GM18508 (cell line): ENCODE data around the gene PDXP.

Experiments
- ATAC-seq: cut with Tn5 transposase; IDR thresholded peaks from one replicate; pipeline ENCODE4 v1.9.1; 2021; ENCODE audit warnings: moderate number of reproducible peaks; ENCODE audit not compliant: insufficient read depth, unreplicated experiment

Gene PDXP

GRCh38 chr22:37672206-37672919 is 13.8 kb downstream of the PDXP start:
- no peak for ATAC-seq

- ATAC-seq: no peak
Observed at GRCh38 chr22:37672920-37673455, 14.5 kb downstream of the PDXP start.

- ATAC-seq: no peak
Observed at GRCh38 chr22:37674248-37674647, 15.7 kb downstream of the PDXP start.

- ATAC-seq: no peak
Observed at GRCh38 chr22:37674951-37675929, 16.7 kb downstream of the PDXP start, which contains the start of gene LGALS1. LGALS1 (plus strand) TSS chr22:37675636; CDS start chr22:37675703, 67 bp downstream.

- ATAC-seq: no peak
Observed at GRCh38 chr22:37675930-37676735, 17.6 kb downstream of the PDXP start.

- no peak for ATAC-seq
Observed at GRCh38 chr22:37676736-37677492, 18.4 kb downstream of the PDXP start.

GRCh38 chr22:37677493-37677974 is 19.0 kb downstream of the PDXP start:
- ATAC-seq: no peak

GRCh38 chr22:37678372-37678771 is 19.8 kb downstream of the PDXP start:
- ATAC-seq: no peak

- ATAC-seq: no peak
Observed at GRCh38 chr22:37679670-37680069, 21.1 kb downstream of the PDXP start.

- ATAC-seq: no peak
Observed at GRCh38 chr22:37680191-37680851, 21.8 kb downstream of the PDXP start.

GRCh38 chr22:37681001-37681424 is 22.5 kb downstream of the PDXP start:
- ATAC-seq: no peak

GRCh38 chr22:37681556-37682049 is 23.1 kb downstream of the PDXP start:
- ATAC-seq: no peak

- no peak for ATAC-seq
Observed at GRCh38 chr22:37684803-37685615, 26.5 kb downstream of the PDXP start.

- ATAC-seq: no peak
Observed at GRCh38 chr22:37686002-37686982, 27.8 kb downstream of the PDXP start, which contains the start of gene NOL12. NOL12 (plus strand) TSS chr22:37686343; CDS start chr22:37686393, 50 bp downstream.

GRCh38 chr22:37690407-37690806 is 31.9 kb downstream of the PDXP start:
- no peak for ATAC-seq

GRCh38 chr22:37690901-37691504 is 32.5 kb downstream of the PDXP start:
- no peak for ATAC-seq
